Thyroid gland (tissue), 4 donors: ENCODE results near the gene RNF5.

ENCODE experiments used
- CTCF ChIP-seq, 6 experiments: fragments of 200-600 bp in 3 of 6; fragments of 450-650 bp in 3 of 6; sonication (generic) in 3 of 6; IDR thresholded peaks; one replicate each; pipeline ENCODE4 v1.5.1; 2016 to 2019; ENCODE audit warnings: antibody characterized with exemption in 6 of 6, mild to moderate bottlenecking in 2 of 6, inconsistent platforms in 1 of 6, moderate library complexity in 1 of 6
- POLR2A ChIP-seq, 2 donors: fragments of 450-650 bp; IDR thresholded peaks; one replicate each; pipeline ENCODE4 v1.6.1; 2017; ENCODE audit warnings: antibody characterized with exemption in 2 of 2, mild to moderate bottlenecking in 2 of 2, moderate library complexity in 1 of 2

- no peak for TF ChIP-seq POLR2A (IDR thresholded peaks at IDR 0.05)
- TF ChIP-seq CTCF (IDR thresholded peaks at IDR 0.05): no peak
Measured at GRCh38 chr6:32174416-32174815, 3.8 kb upstream of the RNF5 start.
